HG03097 (cell line): ENCODE results near the gene OR10A6.

ENCODE experiments used
- ATAC-seq: cut with Tn5 transposase; IDR thresholded peaks from one replicate; pipeline ENCODE4 v1.9.1; 2021; ENCODE audit not compliant: unreplicated experiment, low FRiP score

The OR10A6 gene

GRCh38 chr11:7910286-7910788 is 20.7 kb downstream of the OR10A6 start:
- ATAC-seq, result no peak

- ATAC-seq, result no peak
These were observed 21.3 kb downstream of the OR10A6 start for GRCh38 chr11:7909585-7910285.

GRCh38 chr11:7907121-7907520 is 23.9 kb downstream of the OR10A6 start:
- no peak for ATAC-seq

DNA sequence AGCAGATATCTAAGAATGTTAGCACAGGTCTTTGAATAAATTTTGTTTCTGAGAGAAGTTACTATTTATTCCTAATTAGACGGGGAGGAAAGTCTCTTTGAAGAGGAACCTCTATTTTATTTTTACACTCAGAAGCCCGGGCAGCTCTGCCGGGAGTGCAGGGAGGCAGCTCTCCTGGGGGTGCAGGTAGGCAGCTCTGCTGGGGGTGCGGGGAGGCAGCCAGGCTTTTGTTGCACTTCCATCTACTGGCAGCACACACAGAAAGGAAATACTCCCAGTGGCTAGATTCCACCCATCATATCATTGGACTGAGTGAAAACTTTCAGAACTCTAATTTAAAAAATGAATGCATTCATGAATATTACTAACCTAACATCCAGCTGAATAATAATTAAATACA is 24.6 kb downstream of the OR10A6 start:
- no peak for ATAC-seq

GRCh38 chr11:7905961-7906429 is 25.1 kb downstream of the OR10A6 start:
- ATAC-seq, result no peak

GRCh38 chr11:7905549-7905948 is 25.5 kb downstream of the OR10A6 start:
- no peak for ATAC-seq

DNA sequence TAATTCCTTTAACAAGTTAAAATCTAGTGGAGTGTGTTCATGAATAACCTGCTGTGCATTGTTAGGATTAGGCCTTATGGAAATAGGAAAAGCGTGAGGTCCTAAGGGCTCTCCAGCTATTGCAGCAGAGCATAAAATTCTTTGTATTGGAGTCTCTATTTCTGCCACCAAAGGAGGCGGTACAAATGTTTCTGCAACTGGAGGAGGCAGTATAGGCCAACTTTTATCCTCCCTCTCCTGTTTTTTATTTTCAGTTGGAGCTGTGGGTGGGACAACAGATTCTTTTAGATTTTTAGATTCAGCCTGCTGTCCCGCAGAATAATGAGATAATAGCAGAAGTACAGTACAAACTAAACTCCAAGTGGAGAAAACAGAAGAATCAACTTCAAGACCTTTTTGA is 26.2 kb downstream of the OR10A6 start:
- no peak for ATAC-seq

- ATAC-seq, result no peak
These were observed 27.1 kb downstream of the OR10A6 start for GRCh38 chr11:7903940-7904339.

DNA sequence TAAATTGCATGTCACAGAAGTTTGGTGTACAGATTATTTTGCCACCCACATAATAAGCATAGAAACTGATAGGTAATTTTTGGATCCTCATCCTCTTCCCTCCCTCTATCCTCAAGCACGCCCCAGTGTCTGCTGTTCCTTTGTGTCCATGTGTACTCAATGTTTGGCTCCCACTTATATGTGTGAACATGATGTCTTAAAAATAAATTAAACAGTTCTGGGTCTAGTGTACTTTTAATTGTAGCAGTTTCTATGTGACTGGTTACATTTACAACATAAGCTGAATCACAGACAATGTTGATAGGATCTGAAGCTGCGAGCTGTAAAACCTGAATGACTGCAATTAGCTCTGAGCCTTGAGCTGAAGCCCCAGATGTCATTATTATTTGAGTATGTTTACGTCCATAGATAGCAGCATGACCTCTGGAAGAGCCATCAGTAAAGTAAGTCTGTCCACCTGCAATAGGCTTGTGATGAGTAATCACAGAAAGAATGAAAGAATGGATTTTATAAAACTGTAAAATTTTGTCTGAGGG is 29.7 kb downstream of the OR10A6 start:
- ATAC-seq, result no peak

- ATAC-seq, result no peak
These were observed 30.4 kb downstream of the OR10A6 start for GRCh38 chr11:7900686-7901085.

DNA sequence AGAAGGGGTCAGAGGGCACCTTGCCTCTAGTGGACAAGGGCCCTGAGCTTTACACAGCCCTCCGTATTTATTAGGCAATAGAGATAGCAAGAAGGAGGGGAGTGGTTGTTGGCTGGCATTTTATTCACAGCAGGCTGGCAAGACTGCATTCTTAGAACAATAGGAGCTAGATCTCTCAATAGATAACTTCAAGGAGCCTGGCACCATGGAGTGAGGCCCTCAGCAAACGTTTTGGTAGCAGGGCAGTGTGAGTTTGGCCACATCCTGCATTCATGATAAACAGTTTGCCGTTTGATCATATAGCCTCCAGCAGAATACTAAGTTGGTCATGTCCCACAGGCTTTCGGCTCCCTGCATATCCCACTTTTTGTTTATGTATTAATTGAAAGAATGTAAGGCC is 31.6 kb downstream of the OR10A6 start:
- ATAC-seq, result no peak

GRCh38 chr11:7898666-7899283 is 32.3 kb downstream of the OR10A6 start:
- no peak for ATAC-seq

DNA sequence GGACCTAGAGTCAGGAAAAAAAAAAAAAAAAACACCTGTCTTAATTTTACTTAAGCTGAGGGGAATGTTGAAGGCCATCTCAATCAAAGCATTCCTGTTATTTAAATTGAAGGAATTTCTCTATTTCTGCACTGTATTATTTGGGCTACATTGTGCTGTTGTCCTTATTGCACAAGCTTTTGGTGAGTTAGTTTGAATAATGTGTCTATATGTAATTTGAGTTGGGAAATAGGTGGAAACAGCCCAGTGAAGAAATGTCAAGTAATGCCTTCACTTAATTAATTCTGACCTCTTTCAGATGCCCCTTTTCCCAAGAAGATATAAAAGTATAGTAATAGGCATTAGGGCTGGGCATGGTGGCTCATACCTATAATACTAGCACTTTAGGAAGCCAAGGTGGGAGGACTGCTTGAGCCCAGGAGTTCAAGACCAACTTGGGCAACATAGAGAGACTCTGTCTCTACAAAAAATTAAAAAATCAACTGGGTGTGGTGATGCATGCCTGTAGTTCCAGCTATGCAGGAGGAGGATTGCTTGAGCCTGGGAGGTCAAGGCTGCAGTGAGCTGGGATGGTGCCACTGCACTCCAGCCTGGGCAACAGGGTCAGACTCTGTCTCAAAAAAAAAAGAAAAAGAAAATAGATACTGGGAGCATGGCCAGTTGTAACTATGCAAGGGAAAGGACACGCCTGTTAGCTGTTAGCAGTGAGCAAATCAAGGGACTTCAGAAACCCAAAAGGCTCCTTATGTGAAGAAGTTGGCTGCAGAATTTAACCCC is 34.9 kb downstream of the OR10A6 start:
- no peak for ATAC-seq

GRCh38 chr11:7894251-7894650 is 36.8 kb downstream of the OR10A6 start:
- no peak for ATAC-seq

GRCh38 chr11:7893796-7894195 is 37.3 kb downstream of the OR10A6 start:
- ATAC-seq, result no peak

DNA sequence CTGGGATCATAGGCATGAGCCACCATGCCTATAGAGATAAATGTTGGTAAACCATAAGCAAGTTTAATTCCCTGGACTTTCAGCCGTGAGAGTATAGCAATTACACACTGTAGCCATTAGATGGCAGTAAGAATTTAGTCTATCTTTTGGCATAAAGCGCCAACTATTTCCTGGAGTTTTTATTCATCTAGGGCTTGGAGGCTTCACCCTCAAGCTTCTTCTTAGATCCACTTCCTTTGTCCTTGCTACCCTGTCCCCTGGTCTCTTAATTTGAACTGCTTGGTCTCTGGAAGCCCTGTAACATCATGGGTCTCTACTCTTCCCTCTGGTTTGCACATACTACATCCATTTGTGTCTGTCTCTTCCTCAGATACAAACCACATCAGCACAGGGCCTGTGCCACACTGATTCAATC is 38.2 kb downstream of the OR10A6 start:
- peak; percentile 50 for ATAC-seq

DNA sequence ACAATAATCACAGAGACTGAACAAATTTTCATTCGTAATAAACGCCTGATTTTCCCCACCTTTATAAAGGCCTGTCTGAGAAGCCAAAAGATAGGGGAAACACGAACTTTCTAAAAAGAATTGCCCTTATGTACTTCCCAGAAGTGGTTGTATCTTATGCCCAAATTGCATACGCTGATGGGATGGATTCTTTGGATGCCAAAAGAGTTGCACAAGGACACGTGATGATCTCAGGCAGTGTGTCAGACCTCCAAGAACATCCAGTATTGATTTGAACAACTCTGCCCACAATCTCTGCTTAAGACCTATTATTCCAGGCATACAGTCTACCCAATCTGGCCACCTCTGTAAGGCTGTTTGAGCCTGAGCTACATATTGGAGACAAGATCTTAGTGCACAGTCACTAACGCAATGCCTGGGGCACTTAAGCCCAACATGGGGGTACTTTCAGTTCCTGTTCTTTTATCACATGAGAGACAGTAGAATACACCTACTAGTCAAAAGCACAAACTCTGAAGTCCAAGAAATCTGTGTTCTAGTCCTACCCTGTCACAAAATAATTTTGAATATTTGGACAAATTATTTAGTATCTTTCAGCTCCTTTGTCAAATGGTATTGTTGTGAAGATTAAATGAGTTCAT is 38.9 kb downstream of the OR10A6 start:
- peak; percentile 44 for ATAC-seq

GRCh38 chr11:7890417-7891172 is 40.5 kb downstream of the OR10A6 start:
- ATAC-seq, result peak; percentile 45

DNA sequence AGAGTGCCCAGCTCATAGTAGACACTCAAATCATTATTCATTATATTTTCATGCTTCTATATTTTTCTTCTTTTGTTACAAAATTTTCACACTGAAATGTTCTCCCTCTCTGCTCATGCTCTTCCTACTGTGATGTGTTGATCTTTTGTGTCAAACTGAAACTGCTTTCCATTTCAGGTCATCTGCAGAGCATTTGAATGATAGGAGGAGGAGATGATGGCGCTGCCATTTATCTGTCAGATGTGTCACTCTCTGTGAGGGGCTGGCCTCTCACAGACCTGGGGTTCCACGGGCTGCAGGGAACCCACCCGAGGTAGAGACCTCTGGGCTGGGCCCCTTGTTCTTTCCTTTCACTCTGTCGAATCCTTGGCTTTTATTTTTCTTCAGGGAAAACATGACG is 41.1 kb downstream of the OR10A6 start:
- peak; percentile 42 for ATAC-seq

- ATAC-seq, result no peak
These were observed 48.2 kb downstream of the OR10A6 start for GRCh38 chr11:7882860-7883259.
